Prostate gland (tissue), 2 donors: Measurements from ENCODE around the gene IL25.

Experiments used
- CTCF ChIP-seq, 4 experiments: fragments of 200-600 bp in 2 of 4; fragments of 450-650 bp in 2 of 4; sonication (generic) in 2 of 4; IDR thresholded peaks; 1 replicate in 3 of 4; 2 replicates in 1 of 4; pipeline ENCODE4 v1.5.1; 2016 to 2019; ENCODE audit warnings: antibody characterized with exemption in 4 of 4, mild to moderate bottlenecking in 2 of 4, moderate library complexity in 2 of 4
- POLR2A ChIP-seq: fragments of 450-650 bp; IDR thresholded peaks from one replicate; pipeline ENCODE4 v1.6.1; 2016; ENCODE audit warnings: antibody characterized with exemption, mild to moderate bottlenecking

DNA sequence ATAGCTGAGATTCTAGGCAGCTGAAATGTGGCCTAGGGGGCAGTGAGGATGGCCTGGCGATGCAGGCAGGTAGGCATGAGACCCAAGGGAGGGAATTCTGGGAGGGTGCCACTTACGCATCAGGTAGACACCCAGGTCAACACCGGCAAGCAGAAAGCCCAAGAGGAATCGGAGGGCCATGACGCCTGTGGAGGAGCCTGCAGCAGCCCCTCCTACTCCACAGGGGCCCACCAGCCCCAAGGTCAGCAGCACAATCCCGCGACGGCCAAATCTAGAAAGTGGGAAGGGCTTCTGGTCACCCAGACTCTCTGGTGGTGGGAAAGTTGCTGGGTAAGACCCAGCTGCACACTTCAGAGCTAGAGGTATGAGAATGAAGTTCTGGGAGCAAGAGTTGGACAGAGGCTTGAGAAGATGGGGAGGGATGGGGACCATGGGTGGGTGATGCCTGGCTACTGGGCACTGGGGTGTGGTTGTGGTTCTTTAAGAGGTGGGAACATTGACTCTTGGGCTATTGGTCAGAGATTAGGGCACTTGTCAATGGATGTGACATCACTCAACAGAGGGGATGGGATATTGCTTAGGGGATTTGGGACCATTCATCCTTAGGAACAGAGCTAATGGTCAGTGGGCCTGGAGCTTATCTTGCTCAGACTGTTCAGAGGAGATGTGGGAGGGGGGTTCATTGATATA, 23.3 kb upstream of the IL25 start:
- TF ChIP-seq CTCF (IDR thresholded peaks at IDR 0.05) = no peak
- TF ChIP-seq POLR2A = no peak
